Measurements from ENCODE around the gene TMEM135.

Gene TMEM135

DNA sequence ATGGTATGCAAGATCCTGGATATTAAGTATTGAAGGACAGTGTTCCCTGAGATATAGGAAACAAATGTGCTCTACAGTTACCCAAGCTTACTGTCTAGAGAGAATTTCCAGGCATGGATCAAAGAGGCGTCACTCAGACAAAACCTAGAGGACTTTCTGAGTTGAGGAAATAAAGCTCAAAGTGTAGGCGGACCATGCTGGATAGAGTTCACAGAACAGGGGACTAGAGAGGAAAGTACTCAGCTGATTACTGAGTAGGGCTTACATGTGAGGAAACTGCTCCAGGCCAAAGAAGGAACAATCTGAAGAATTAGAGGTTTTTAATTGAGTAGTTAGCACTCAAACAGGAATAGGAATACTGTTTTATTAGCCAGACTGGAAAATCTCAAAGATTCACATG is 193.3 kb downstream of the TMEM135 start:
- no peaks in the 10 kb centered on the region for H3K4me1 ChIP-seq
- no peaks in the 10 kb centered on the region for H3K36me3 ChIP-seq
- TF ChIP-seq, protein P1, sequence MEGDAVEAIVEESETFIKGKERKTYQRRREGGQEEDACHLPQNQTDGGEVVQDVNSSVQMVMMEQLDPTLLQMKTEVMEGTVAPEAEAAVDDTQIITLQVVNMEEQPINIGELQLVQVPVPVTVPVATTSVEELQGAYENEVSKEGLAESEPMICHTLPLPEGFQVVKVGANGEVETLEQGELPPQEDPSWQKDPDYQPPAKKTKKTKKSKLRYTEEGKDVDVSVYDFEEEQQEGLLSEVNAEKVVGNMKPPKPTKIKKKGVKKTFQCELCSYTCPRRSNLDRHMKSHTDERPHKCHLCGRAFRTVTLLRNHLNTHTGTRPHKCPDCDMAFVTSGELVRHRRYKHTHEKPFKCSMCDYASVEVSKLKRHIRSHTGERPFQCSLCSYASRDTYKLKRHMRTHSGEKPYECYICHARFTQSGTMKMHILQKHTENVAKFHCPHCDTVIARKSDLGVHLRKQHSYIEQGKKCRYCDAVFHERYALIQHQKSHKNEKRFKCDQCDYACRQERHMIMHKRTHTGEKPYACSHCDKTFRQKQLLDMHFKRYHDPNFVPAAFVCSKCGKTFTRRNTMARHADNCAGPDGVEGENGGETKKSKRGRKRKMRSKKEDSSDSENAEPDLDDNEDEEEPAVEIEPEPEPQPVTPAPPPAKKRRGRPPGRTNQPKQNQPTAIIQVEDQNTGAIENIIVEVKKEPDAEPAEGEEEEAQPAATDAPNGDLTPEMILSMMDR (IDR thresholded peaks at IDR 0.05; ENCODE audit: low read depth, low read length), result no peak
- DNase-seq, result no peak
- no peaks in the 10 kb centered on the region for H3K27me3 ChIP-seq
- H3K9me3 ChIP-seq, result no peaks in the 10 kb centered on the region; the same call in 1 of the 2 replicates
- no peak overlapping the region for H3K4me3 ChIP-seq (ENCODE audit: low read depth, low read length)

DNA sequence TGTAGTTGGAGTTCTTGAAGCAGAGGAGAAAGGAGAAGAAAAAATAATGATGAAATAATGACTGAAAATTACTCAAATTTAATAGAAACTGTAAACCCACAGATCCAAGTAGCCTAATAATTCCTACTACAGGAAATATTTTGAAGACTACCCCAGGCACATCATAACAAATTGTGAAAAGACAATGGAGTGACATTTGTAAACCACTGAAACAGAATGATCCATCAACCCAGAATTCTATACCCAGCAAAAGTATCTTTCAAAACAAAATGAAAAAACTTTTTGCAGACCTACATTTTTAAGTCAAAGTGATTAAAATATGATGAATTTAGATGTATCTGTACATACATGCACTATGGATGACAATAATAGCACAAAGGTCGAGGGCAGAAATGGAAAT is 194.6 kb downstream of the TMEM135 start:
- no peaks in the 10 kb centered on the region; the same call in 1 of the 2 replicates for H3K9me3 ChIP-seq
- H3K27me3 ChIP-seq, result no peaks in the 10 kb centered on the region
- H3K4me3 ChIP-seq (ENCODE audit: low read depth, low read length), result no peak overlapping the region
- DNase-seq, result no peak
- no peaks in the 10 kb centered on the region for H3K4me1 ChIP-seq
- TF ChIP-seq, protein P1 (IDR thresholded peaks at IDR 0.05; ENCODE audit: low read depth, low read length), result no peak
- no peaks in the 10 kb centered on the region for H3K36me3 ChIP-seq

DNA sequence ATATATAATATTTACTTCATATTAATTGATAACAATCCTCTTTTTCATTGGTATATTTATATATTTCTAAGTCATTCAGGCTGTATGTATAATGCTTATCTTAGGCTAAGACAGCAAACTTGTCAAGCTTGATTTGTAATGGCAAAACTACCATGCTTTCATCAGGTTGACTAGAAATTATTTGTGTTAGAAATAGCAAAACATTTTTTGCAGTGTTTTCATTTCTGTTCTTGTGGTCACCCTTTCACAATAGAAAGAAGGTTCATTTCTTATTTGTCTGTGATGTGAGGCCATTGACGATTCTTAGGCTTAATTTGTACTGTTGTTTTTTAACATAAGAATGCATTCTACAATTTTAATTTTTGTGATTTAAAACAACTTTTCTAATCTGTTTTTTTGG is 197.6 kb downstream of the TMEM135 start:
- no peak for DNase-seq
- Histone ChIP-seq H3K36me3 (no peaks in the 10 kb centered on the region), H3K27me3 (no peaks in the 10 kb centered on the region), H3K9me3 (no peaks in the 10 kb centered on the region; the same call in 1 of the 2 replicates), H3K4me3 (ENCODE audit: low read depth, low read length) (no peak overlapping the region), H3K4me1 (no peaks in the 10 kb centered on the region)
- TF ChIP-seq, protein P1 (IDR thresholded peaks at IDR 0.05; ENCODE audit: low read depth, low read length), result no peak

DNA sequence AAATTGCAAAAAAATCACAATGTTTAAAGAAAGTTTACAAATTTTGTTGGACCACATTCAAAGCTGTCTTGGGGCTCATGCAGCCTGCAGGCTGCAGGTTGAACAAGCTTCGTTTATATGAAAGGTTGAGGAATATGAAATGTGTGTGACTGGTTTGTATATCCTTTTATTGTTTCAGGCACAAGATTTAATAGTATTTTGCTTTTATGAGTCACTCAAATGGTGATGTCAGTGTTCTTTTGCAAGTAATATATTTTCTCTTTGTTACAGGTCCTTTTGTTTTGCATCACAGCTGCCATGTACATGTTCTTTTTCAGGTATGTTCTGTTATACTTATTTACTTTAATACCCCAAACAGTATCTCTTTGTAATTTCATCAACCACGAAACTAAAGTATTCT is 198.6 kb downstream of the TMEM135 start:
- TF ChIP-seq, protein P1 (IDR thresholded peaks at IDR 0.05; ENCODE audit: low read depth, low read length), result no peak
- H3K9me3 ChIP-seq, result no peaks in the 10 kb centered on the region; the same call in 1 of the 2 replicates
- DNase-seq, result no peak
- H3K36me3 ChIP-seq, result no peaks in the 10 kb centered on the region
- no peaks in the 10 kb centered on the region for H3K27me3 ChIP-seq
- H3K4me1 ChIP-seq, result no peaks in the 10 kb centered on the region
- H3K4me3 ChIP-seq (ENCODE audit: low read depth, low read length), result no peak overlapping the region

DNA sequence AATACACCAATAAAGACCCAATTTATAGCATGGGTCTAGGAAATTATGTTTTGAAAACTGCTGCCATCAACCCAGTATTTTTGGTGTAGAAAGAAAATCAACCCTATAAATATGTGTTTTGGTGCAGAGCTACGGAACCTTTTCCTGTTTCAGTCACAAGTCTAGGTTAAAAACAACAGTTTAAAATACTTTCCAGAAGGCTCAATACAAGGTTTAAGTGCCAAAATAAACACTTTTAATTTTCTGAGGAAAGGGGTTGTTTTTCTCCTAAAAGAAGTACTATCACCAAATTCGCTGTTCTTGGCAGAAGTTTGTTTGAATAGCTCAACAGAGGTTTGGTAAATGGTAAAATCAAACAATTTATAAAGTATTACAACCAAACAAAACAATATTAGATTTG is 201.3 kb downstream of the TMEM135 start:
- H3K4me3 ChIP-seq (ENCODE audit: low read depth, low read length), result no peak overlapping the region
- no peak for DNase-seq
- no peaks in the 10 kb centered on the region for H3K27me3 ChIP-seq
- TF ChIP-seq, protein P1 (IDR thresholded peaks at IDR 0.05; ENCODE audit: low read depth, low read length), result no peak
- no peaks in the 10 kb centered on the region for H3K36me3 ChIP-seq
- no peaks in the 10 kb centered on the region for H3K9me3 ChIP-seq
- H3K4me1 ChIP-seq, result no peaks in the 10 kb centered on the region

DNA sequence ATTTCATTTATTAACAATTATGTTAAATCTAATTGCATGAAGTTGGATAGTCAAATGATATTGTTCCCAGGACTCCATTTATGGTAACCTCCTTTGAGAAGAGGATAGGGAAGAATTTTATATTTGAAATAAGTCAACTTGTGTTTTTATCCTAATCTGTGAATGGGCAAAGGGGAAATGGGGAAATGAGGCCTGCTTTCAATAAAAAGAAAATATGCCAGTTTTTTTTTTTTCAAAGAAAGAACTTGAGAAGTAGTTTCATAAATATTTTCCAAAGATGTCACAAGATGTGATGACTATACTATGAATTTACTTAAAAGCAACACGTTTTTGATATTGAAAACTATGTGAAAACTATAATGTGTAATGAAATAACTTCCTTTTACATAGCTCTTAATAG is 201.8 kb downstream of the TMEM135 start:
- H3K4me1 ChIP-seq, result no peaks in the 10 kb centered on the region
- no peaks in the 10 kb centered on the region for H3K36me3 ChIP-seq
- TF ChIP-seq, protein P1 (IDR thresholded peaks at IDR 0.05; ENCODE audit: low read depth, low read length), result no peak
- no peaks in the 10 kb centered on the region for H3K9me3 ChIP-seq
- H3K4me3 ChIP-seq (ENCODE audit: low read depth, low read length), result no peak overlapping the region
- DNase-seq, result no peak
- H3K27me3 ChIP-seq, result no peaks in the 10 kb centered on the region

Measured in BE2C (cell line).